Tibial nerve (tissue), 4 donors: ENCODE data around the gene FJX1. TPM values are rescaled to one million over a fixed set of nuclear protein-coding genes. Genes with fewer than 3 reads are reported as not detected.

Experiments
- DNase-seq, 2 donors: peaks; one replicate each; pipeline ENCODE4 v3.0.0-alpha.2; 2019; ENCODE audit warnings: low spot score in 2 of 2
- H3K27ac ChIP-seq, 4 donors: fragments of 200-600 bp; sonication (generic) in 3 of 4; one replicate each; pipeline ENCODE4 v1.5.1; 2017 to 2019; ENCODE audit warnings: mild to moderate bottlenecking in 1 of 4
- H3K27me3 ChIP-seq, 2 donors: fragments of 200-600 bp; sonication (generic) in 1 of 2; one replicate each; pipeline versions ENCODE4 v1.5.1 to v1.6.0; 2017 to 2019
- H3K36me3 ChIP-seq, 3 donors: fragments of 200-600 bp; sonication (generic); one replicate each; pipeline ENCODE4 v1.5.1; 2018 to 2019
- H3K4me1 ChIP-seq, 4 donors: fragments of 200-600 bp; sonication (generic) in 3 of 4; one replicate each; pipeline ENCODE4 v1.5.1; 2017 to 2019
- H3K4me3 ChIP-seq, 4 donors: fragments of 200-600 bp; sonication (generic) in 3 of 4; one replicate each; pipeline ENCODE4 v1.5.1; 2017 to 2019; ENCODE audit warnings: mild to moderate bottlenecking in 1 of 4, moderate library complexity in 1 of 4
- H3K9me3 ChIP-seq, 4 donors: fragments of 200-600 bp; sonication (generic) in 3 of 4; one replicate each; pipeline ENCODE4 v1.5.1; 2017 to 2019
- CTCF ChIP-seq, 5 experiments: fragments of 200-600 bp in 3 of 5; fragments of 450-650 bp in 2 of 5; sonication (generic) in 3 of 5; IDR thresholded peaks; one replicate each; pipeline ENCODE4 v1.5.1; 2016 to 2019; ENCODE audit warnings: antibody characterized with exemption in 5 of 5, mild to moderate bottlenecking in 3 of 5, moderate library complexity in 2 of 5
- EP300 ChIP-seq, 2 donors: sonication (generic); formaldehyde crosslinking; IDR thresholded peaks; one replicate each; pipeline ENCODE4 v1.6.1; 2017; ENCODE audit warnings: antibody characterized with exemption in 2 of 2, mild to moderate bottlenecking in 1 of 2
- POLR2A ChIP-seq, 2 donors: fragments of 450-650 bp; IDR thresholded peaks; one replicate each; pipeline ENCODE4 v1.6.1; 2017; ENCODE audit warnings: antibody characterized with exemption in 2 of 2, mild to moderate bottlenecking in 2 of 2, moderate library complexity in 2 of 2
- WGBS, 2 donors: methylation state at CpG; one replicate each; pipeline ENCODE4 v1.1.5; 2018; 5-methylcytosine and 5-hydroxymethylcytosine counted together
- total RNA-seq, 4 donors: library from RNA; depleted of rRNA; stranded (reverse); fragments of >200 nt; gene quantifications; one replicate each; pipeline ENCODE4 v1.1.0, GENCODE V29; 2016

Gene FJX1
- total RNA-seq, 4 donors from 2014 or later, result 1.5 to 7.2 (median 4.9) TPM

DNA sequence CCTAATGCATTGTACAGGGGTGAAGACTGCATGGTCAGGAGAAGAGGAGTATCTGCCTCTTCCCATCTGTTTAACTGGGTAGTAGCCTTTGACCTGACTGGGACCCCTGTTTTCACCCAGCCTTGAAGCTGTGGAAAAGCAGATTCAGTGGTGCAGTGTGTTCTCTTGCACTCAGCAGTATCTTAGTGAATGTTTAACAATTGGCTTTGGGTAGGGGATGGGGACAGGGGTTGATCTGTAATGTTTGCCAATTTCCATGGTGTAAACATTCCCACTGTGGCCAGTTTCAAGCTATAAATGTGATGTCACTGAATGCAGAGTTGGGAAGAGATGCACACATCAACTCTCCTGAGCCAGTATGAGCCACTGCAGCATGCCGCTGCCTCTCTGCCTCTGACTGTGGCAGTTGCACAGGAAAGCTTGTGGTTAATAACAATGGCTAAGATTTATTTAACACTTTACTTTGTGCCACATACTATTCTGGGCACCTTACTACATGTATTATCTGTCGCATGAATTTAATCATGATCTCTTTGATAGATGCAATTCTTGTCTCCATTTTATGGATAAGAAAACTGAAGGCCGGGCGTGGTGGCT, 15.7 kb downstream of the FJX1 start:
- WGBS, 2 donors, result 71 to 93% methylated on average over 4 of the region's 4 CpGs

GRCh38 chr11:35635933-35636332, 17.7 kb downstream of the FJX1 start:
- H3K4me3 ChIP-seq, result no peak overlapping the region
- H3K27ac ChIP-seq, result no peak overlapping the region
- peaks cover 0 to 7% of the 10 kb centered on the region in 2 donors for H3K27me3 ChIP-seq
- no peak for TF ChIP-seq CTCF (IDR thresholded peaks at IDR 0.05)
- TF ChIP-seq EP300 (IDR thresholded peaks at IDR 0.05), result no peak
- no peak for TF ChIP-seq POLR2A (IDR thresholded peaks at IDR 0.05)
- 91 to 94% methylated on average over 6 of the region's 6 CpGs for WGBS, 2 donors
- H3K36me3 ChIP-seq, result no peaks in the 10 kb centered on the region
- no peak for DNase-seq
- no peaks in the 10 kb centered on the region for H3K9me3 ChIP-seq
- no peaks in the 10 kb centered on the region for H3K4me1 ChIP-seq

More for the DNA sequence above, 15.7 kb downstream of the FJX1 start:
- Histone ChIP-seq H3K4me1 (peaks cover 0 to 4% (median 0%) of the 10 kb centered on the region in 4 donors), H3K27me3 (peaks cover 0 to 7% of the 10 kb centered on the region in 2 donors), H3K27ac (no peak overlapping the region), H3K9me3 (no peaks in the 10 kb centered on the region), H3K4me3 (no peak overlapping the region), H3K36me3 (no peaks in the 10 kb centered on the region)
- DNase-seq, result no peak
- TF ChIP-seq EP300 (IDR thresholded peaks at IDR 0.05) (no peak), CTCF (IDR thresholded peaks at IDR 0.05) (no peak), POLR2A (IDR thresholded peaks at IDR 0.05) (no peak)

- H3K4me3 ChIP-seq, result no peak overlapping the region
- DNase-seq, result no peak
- H3K4me1 ChIP-seq, result peaks cover 0 to 14% (median 6%) of the 10 kb centered on the region in 4 donors
- no peaks in the 10 kb centered on the region for H3K9me3 ChIP-seq
- no peaks in the 10 kb centered on the region for H3K36me3 ChIP-seq
- 76 to 85% methylated on average over 9 of the region's 9 CpGs for WGBS, 2 donors
- no peak for TF ChIP-seq EP300 (IDR thresholded peaks at IDR 0.05)
- TF ChIP-seq POLR2A (IDR thresholded peaks at IDR 0.05), result no peak
- no peak for TF ChIP-seq CTCF (IDR thresholded peaks at IDR 0.05)
- no peak overlapping the region for H3K27ac ChIP-seq
- no peaks in the 10 kb centered on the region for H3K27me3 ChIP-seq
These were observed 21.4 kb downstream of the FJX1 start for GRCh38 chr11:35639591-35640179.

- 28 to 35% methylated on average over 6 of the region's 6 CpGs for WGBS, 2 donors
- Histone ChIP-seq H3K4me1 (peaks cover 0 to 14% (median 6%) of the 10 kb centered on the region in 4 donors), H3K27ac (peak overlapping the region in 1 of 4 donors; percentile 20), H3K9me3 (no peaks in the 10 kb centered on the region), H3K4me3 (no peak overlapping the region), H3K27me3 (no peaks in the 10 kb centered on the region), H3K36me3 (no peaks in the 10 kb centered on the region)
- no peak for DNase-seq
- no peak for TF ChIP-seq POLR2A (IDR thresholded peaks at IDR 0.05)
- no peak for TF ChIP-seq CTCF (IDR thresholded peaks at IDR 0.05)
- TF ChIP-seq EP300 (IDR thresholded peaks at IDR 0.05), result no peak
These were observed 23.1 kb downstream of the FJX1 start for GRCh38 chr11:35641171-35641897.

DNA sequence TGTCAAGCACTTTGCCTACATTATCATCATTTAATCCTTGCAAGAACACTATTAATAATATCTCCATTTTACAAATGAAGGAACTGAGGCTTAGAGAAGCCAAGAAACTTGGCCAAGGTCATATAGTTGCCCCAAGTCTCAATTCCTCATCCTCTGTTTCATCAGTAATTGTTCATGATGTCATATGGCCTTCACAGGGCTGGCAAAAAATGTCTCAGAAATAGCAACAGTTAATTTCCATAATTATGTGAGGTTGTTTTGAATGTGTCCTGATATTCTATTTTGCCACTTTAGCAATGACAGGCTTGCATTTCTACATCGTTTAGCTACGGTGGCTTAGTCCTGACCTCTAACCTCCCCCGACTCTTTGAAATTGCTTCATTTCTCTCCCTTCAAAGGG, 23.7 kb downstream of the FJX1 start:
- no peak overlapping the region for H3K27ac ChIP-seq
- TF ChIP-seq EP300 (IDR thresholded peaks at IDR 0.05) (no peak), CTCF (IDR thresholded peaks at IDR 0.05) (no peak), POLR2A (IDR thresholded peaks at IDR 0.05) (no peak)
- no peaks in the 10 kb centered on the region for H3K9me3 ChIP-seq
- H3K27me3 ChIP-seq, result no peaks in the 10 kb centered on the region
- H3K4me1 ChIP-seq, result peaks cover 0 to 14% (median 6%) of the 10 kb centered on the region in 4 donors
- WGBS, 2 donors, result 38 to 51% methylated on average over 3 of the region's 3 CpGs
- no peak overlapping the region for H3K4me3 ChIP-seq
- DNase-seq, result no peak
- no peaks in the 10 kb centered on the region for H3K36me3 ChIP-seq
